IPS-NIHi11 (cell line): ENCODE data around the gene TLL2.
A peak's percentile ranks its signal among the peaks of the same experiment; 100 is the strongest.

Source experiments
- DNase-seq: peaks from one replicate; pipeline ENCODE4 v3.0.0; 2012; ENCODE audit warnings: mixed read lengths, low spot score

Gene TLL2

GRCh38 chr10:96421995-96422394 lies 91.7 kb downstream of the TLL2 start:
- no peak for DNase-seq

GRCh38 chr10:96420228-96421009 lies 93.3 kb downstream of the TLL2 start:
- DNase-seq = no peak

GRCh38 chr10:96419351-96419750 lies 94.4 kb downstream of the TLL2 start:
- DNase-seq = no peak

DNA sequence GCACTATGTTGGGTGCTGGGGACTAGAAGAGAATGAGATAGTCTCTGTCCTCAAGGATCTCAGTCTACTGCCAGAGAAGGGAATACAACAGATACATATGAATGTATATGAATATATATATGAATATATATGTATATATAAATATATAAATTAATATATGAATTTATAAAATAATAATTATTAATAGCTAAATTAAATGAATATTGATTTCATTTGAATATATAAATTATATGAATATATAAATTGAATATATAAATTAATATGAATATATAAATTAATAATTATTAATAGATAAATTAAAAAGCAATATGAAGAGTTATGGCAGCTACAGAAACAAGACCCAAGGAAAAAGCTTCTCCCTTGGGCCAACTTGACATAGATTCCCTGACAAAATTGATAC lies 95.1 kb downstream of the TLL2 start:
- no peak for DNase-seq

DNA sequence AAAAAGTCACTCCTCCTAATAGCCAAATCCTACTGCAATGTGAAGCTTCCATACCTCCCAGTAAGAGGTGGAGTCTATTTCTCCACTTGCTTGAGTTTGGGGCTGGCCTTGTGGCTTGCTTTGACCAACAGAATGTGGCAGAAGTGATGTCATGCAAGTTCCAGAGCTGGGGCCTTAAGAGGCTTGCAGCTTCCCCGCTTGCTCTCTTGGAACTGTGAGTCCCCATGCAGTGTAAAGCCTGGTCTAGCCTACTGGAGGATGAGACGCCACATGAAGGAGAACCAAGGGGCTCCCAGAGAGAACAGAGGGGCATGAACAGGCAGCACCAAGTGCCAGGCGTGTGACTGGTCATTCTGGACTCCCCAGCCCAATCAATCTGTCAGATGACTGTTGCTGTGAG lies 96.3 kb downstream of the TLL2 start:
- DNase-seq = peak; percentile 79

DNA sequence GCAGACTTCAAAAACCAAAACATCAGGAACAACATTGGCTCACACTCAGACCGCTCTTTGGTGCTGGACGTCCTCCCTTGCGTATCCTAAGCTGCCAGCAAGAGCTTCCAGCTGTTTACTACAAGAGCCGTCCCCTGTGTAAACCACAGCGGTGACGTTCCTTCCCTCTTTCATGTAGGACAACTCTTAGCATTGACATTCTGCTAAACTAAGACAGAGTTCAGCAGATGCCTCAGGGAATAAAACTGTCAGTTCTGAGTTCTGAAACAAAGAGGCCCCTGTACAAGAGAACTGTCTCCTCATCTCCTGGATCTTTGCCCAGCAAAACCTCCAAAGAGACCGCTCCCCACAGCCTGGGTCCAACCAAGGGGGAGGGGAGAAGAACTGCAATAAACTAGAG lies 97.1 kb downstream of the TLL2 start:
- DNase-seq = no peak

DNA sequence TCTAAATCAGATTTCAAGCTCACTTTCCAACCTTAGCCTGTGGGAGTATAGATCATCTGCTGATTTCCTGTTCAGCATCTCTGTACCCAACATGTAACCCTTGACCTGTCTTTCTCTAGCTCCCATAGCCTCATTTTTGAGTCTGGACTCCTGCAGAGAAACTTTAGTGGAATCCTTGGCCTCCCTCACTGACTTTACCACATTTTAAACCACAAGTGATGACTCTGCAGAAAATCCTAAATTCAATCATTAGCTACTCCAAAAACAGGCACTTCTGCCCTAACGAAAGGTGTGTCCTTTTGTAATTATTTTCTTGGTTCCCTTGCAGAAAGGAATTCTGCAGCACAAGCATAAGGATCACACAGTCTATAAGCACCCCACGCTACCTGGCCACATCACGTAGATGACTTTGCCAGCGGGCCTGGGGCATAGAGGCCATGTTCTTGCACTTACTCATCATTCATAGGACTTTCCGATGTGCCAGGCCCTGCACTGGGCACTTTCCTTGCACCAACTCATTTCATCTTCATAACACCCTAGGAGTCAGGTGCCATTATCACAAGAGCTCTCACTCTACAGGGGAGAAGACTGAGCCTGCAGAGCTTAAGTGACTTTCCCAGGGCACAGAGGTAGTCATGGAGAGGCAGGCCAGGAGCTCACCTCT lies 97.7 kb downstream of the TLL2 start:
- DNase-seq = no peak

- no peak for DNase-seq
Measured at GRCh38 chr10:96415150-96415890, 98.4 kb downstream of the TLL2 start.

- no peak for DNase-seq
Measured at GRCh38 chr10:96414303-96414702, 99.4 kb downstream of the TLL2 start.

DNA sequence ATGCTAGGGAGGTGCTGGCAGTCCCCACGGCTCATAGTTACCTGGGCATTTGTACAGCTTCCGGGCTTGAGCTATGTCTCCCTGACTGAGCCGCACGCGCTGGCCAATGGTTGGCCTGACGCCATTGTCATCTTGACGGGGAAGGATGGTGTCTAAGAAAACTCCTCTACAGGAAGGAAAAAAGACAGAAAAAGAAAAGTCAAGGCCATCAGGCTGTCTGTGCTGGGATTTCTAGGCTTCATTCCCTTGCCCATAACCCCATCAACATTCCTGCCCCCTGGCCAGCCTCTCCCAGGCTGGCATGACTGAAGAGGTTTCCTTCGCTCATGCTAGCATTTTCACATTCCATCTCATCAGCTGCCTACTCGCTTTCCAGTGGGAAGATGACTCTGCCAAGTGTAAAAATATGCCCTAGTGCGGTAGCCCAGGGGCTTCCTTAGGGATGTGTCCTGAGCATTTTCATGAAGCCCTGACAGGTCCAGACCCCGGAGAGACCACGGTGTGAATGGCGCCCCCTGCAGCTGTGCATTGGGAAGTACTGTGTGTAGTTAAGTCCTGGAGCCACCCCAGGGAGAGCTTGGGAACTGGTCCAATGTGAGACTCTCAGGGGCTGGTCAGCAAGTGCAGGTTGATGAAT lies 100.5 kb downstream of the TLL2 start:
- peak; percentile 44 for DNase-seq

DNA sequence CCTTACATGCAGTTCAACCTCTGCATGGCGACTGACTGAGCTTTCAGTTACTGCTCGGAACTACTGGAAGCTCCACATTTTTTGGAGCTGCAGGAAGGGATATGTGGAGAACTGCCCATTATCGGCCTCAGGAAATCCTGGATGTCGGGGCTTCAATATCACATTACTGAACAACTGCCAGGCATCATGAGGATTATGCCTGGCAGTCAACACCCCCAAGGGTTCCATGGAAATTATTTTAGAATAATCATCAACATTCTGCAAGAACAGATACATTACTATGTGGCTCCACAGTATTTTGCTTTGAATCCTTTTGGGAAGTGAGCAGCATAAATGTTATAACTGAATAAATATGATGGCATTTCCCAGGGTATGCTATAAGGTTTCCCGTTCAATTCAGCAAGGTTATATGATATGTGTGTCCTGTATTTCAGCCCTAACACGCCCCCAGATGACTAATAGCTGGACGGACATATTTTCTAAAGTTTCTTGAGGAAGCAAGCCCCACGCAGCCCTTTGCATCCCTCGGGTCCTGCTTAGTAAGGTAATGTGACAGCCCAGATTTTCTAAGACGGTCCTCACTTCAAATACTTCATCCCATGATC lies 101.9 kb downstream of the TLL2 start:
- no peak for DNase-seq

DNA sequence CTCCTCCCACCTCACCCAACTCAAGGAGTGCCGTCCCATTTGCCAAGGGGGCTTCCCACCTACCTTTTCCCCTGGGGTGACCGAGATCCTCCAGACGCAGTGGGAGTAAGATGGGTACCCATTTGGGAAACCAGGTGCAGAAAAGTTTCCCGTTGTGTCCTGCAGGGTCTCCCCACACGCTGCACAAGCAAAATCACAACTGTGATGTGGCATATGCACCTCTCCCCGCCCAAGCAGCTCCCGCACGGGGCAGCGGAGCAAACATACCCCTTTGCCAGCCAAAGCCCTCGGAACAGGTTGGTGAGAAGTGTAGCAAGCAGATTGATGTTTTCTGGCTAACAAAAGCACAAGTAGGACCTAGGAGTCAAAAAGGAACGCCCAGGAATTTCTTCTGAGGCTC lies 103.4 kb downstream of the TLL2 start:
- DNase-seq = no peak

- DNase-seq = no peak
Measured at GRCh38 chr10:96408201-96408600, 105.5 kb downstream of the TLL2 start.

DNA sequence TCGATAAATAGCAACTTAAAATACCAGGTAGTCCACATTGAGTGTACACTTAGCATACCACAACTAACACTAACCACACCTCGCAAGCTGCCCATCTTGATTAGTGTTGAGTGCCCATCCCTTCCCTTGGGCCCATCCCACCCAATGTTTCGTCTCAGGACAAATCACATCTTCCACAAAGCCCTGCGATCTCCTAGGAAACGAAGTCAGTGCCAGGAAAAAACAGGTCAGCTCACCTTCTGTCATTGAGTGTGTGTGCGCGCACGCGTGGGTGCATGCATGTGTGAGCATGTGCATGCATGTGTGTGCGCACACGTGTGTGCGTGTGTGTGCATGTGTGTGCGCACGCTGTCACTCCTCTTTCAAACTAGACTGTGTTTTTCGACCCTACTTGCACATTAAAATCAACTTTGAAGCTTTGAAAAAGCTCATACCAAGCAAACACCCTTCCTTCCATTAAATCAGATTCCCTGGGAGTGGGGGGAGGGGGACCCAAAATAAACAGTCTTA lies 106.1 kb downstream of the TLL2 start:
- DNase-seq = no peak

- no peak for DNase-seq
Measured at GRCh38 chr10:96406091-96406490, 107.6 kb downstream of the TLL2 start.

DNA sequence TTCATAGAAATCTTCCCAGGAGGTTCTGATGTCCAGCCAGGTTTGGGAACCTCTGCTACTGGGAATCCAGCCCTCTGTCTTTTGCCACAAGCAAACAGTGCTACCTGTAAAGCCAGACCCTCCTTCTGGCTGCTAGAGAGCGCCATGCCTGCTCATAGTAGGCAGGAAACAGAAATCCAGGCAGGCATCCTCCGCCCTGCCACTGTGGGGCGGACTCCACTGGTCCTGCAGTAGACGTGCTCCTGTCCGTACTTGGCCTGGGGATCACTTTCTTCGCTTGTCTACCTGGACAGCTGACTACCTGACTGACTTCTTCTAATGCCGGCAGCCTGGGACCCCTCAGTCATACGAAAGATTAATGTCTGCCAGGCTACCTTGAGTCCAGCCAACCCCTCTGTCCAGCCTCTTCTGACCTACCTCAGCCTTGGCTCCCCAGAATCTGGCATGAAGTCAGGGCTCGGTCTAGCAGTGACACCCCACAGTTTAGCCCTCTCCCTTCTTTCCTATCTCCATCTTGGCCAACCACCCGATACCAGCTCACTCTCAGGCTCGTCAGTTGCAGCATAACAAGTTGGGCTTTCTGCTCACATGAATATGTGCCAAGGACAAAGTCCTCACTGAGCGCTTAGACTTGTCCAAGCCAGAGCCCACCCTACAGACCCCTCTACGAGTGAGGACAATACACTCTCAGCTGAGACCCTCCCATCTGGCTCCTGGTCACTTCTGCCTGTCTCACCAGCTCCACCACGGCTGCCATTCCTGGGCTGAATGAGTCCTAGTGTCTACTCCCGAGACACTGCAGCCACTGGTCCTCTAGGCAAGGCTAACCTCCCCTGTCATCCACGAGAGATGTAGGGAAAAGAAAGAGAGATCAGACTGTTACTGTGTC lies 111.1 kb downstream of the TLL2 start:
- DNase-seq = no peak

DNA sequence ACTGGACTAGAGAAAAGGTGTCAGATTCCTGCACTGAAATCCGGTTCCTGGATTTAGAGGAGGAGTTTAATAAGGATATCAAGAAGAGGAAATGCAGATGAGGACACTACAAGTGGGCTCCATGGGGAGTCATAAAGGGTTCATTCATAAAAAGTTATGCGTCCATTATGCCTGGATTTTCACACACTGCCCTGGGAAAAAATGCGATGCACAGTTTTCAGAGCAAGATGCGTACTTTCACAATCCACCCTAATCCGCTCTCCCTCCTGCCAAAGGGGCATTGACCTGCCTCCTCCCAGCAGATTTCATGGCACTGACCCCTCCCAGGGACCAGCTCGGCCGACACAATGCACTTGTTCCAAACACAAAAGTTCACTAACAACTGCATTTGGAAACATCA lies 112.7 kb downstream of the TLL2 start:
- DNase-seq = no peak

- DNase-seq = no peak
Measured at GRCh38 chr10:96400465-96400864, 113.3 kb downstream of the TLL2 start.

DNA sequence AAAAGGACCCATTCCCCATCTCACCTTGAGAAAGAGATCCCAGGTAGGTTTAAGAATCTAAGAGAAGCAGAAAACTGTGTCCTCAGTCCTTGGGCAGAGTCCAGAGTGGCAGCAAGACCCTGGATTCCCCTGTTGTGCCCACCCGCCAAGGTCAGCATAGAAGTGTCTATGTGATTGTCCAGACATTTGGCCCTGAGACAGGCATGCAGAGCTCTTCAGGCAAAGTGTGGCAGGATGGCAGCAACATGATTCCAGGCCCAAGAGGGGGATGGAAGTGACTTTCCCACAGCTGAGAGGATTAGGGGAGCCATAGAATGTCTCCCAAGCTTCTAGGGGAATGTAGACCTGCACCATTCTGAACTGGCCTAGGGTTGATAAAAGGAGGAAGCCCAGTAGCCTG lies 115.8 kb downstream of the TLL2 start:
- no peak for DNase-seq

- DNase-seq = peak; percentile 90
Measured at GRCh38 chr10:96395931-96396877, 117.5 kb downstream of the TLL2 start.
